Left lung (tissue), 10 donors: ENCODE results near the gene UBR4. TPM values are rescaled to one million over a fixed set of nuclear protein-coding genes. Genes with fewer than 3 reads are reported as not detected.

ENCODE experiments used
- ATAC-seq: fragments of 200-7000 bp; cut with Tn5 transposase; one replicate; pipeline ENCODE4 v1.9.1; 2020; ENCODE audit warnings: moderate library complexity
- DNase-seq, 4 donors: peaks; one replicate each; pipeline ENCODE4 v3.0.0-alpha.2; 2013 to 2020
- H3K27ac ChIP-seq, 2 donors: fragments of 200-600 bp; sonication (generic) in 1 of 2; one replicate each; pipeline versions ENCODE4 v1.5.0 to v1.8.0; 2020 to 2021
- H3K27me3 ChIP-seq, 2 donors: fragments of 200-600 bp; sonication (generic) in 1 of 2; one replicate each; pipeline versions ENCODE4 v1.5.0 to v1.8.0; 2020 to 2021
- H3K36me3 ChIP-seq, 2 donors: fragments of 200-600 bp; sonication (generic) in 1 of 2; one replicate each; pipeline versions ENCODE4 v1.5.0 to v1.8.0; 2020 to 2021
- H3K4me1 ChIP-seq, 2 donors: fragments of 200-600 bp; one replicate each; pipeline ENCODE4 v1.8.0; 2021
- H3K4me3 ChIP-seq, 2 donors: fragments of 200-600 bp; sonication (generic) in 1 of 2; one replicate each; pipeline versions ENCODE4 v1.5.0 to v1.8.0; 2020 to 2021; ENCODE audit warnings: mild to moderate bottlenecking in 1 of 2
- H3K9me3 ChIP-seq, 2 donors: fragments of 200-600 bp; sonication (generic) in 1 of 2; one replicate each; pipeline versions ENCODE4 v1.5.0 to v1.8.0; 2020 to 2021
- CTCF ChIP-seq, 2 donors: fragments of 200-600 bp; sonication (generic) in 1 of 2; IDR thresholded peaks; one replicate each; pipeline versions ENCODE4 v1.5.0 to v1.8.0; 2021; ENCODE audit warnings: antibody characterized with exemption in 2 of 2
- intact Hi-C, 2 donors: fragments of 100-400 bp; cut with DNase I; formaldehyde crosslinking; loops; one replicate each; pipeline versions ENCODE4 v1.11.2 to v1.14.2; 2022
- polyA plus RNA-seq, 6 donors: library from polyadenylated mRNA; unstranded; fragments of 120-200 nt; gene quantifications; one replicate each; pipeline ENCODE4 v1.2.1, GENCODE V29; 2013; ENCODE audit not compliant: insufficient read length in 6 of 6
- total RNA-seq, 2 donors: library from RNA; stranded (reverse); fragmentation: NEBNext Ultra II Directional; extraction: Animal tissue kit (Norgen Biotek cat#: 25700); gene quantifications; one replicate each; pipeline ENCODE4 v1.2.1, GENCODE V29; 2021
- donor health status: DM: no; HTN: yes; CAD: no.
- donor health status: DM: no; HTN: no; CAD: no.

UBR4 gene
- total and polyA plus RNA-seq, 8 donors, result 95.9 to 130 (median 109) TPM

GRCh38 chr1:19153169-19153568 is 56.9 kb downstream of the UBR4 start:
- no peak for DNase-seq
- Histone ChIP-seq H3K4me1 (peaks cover 0 to 10% of the 10 kb centered on the region in 2 donors), H3K36me3 (peaks cover 27 to 100% of the 10 kb centered on the region in 2 donors), H3K4me3 (no peak overlapping the region), H3K27ac (no peak overlapping the region), H3K9me3 (no peaks in the 10 kb centered on the region), H3K27me3 (no peaks in the 10 kb centered on the region)
- intact Hi-C loops, result no loop called here
- no peak for TF ChIP-seq CTCF (IDR thresholded peaks at IDR 0.05)
- ATAC-seq, result no peak

GRCh38 chr1:19151537-19151936 is 58.5 kb downstream of the UBR4 start:
- Histone ChIP-seq H3K4me1 (no peaks in the 10 kb centered on the region), H3K4me3 (no peak overlapping the region), H3K36me3 (peaks cover 27 to 100% of the 10 kb centered on the region in 2 donors), H3K27ac (no peak overlapping the region), H3K27me3 (no peaks in the 10 kb centered on the region), H3K9me3 (no peaks in the 10 kb centered on the region)
- DNase-seq (no peak), ATAC-seq (no peak)
- TF ChIP-seq CTCF (IDR thresholded peaks at IDR 0.05), result no peak
- intact Hi-C loops, result no loop called here

GRCh38 chr1:19149736-19150135 is 60.3 kb downstream of the UBR4 start:
- intact Hi-C loops, result no loop called here
- no peak for ATAC-seq
- peaks cover 26 to 100% of the 10 kb centered on the region in 2 donors for H3K36me3 ChIP-seq

GRCh38 chr1:19140465-19140864 is 69.6 kb downstream of the UBR4 start:
- DNase-seq, result no peak
- Histone ChIP-seq H3K4me1 (no peaks in the 10 kb centered on the region), H3K36me3 (peaks cover 0 to 100% of the 10 kb centered on the region in 2 donors), H3K9me3 (no peaks in the 10 kb centered on the region), H3K27me3 (no peaks in the 10 kb centered on the region), H3K27ac (no peak overlapping the region), H3K4me3 (no peak overlapping the region)
- no peak for TF ChIP-seq CTCF (IDR thresholded peaks at IDR 0.05)
- peak; percentile 39 for ATAC-seq
- intact Hi-C loops, result no loop called here

More at GRCh38 chr1:19149736-19150135, 60.3 kb downstream of the UBR4 start:
- Histone ChIP-seq H3K9me3 (no peaks in the 10 kb centered on the region), H3K4me1 (no peaks in the 10 kb centered on the region), H3K27ac (no peak overlapping the region), H3K4me3 (no peak overlapping the region), H3K27me3 (no peaks in the 10 kb centered on the region)
- no peak for DNase-seq
- no peak for TF ChIP-seq CTCF (IDR thresholded peaks at IDR 0.05)

GRCh38 chr1:19139711-19140110 is 70.4 kb downstream of the UBR4 start:
- Histone ChIP-seq H3K27me3 (no peaks in the 10 kb centered on the region), H3K4me1 (no peaks in the 10 kb centered on the region), H3K36me3 (peaks cover 0 to 100% of the 10 kb centered on the region in 2 donors), H3K9me3 (no peaks in the 10 kb centered on the region), H3K4me3 (no peak overlapping the region), H3K27ac (no peak overlapping the region)
- DNase-seq, result no peak
- peak; percentile 26 for ATAC-seq
- TF ChIP-seq CTCF (IDR thresholded peaks at IDR 0.05), result no peak
- intact Hi-C loops, result no loop called here
